NAMALWA (cell line): ENCODE measurements around the gene LEMD2.
"Not testable (repeated sequence)": the region's sequence is repeated elsewhere in the genome, so short reads cannot be mapped to it uniquely, and the experiment has no call there.

Experiments
- DNase-seq: peaks from one replicate; pipeline ENCODE4 v3.0.0-alpha.2; 2015; ENCODE audit warnings: low spot score

Gene LEMD2

GRCh38 chr6:33788694-33789549, at the start of gene LEMD2:
Gene LEMD2, minus strand, starts transcription at chr6:33789130. Its CDS starts 14 bp downstream, at chr6:33789116.
- peak; percentile 91 for DNase-seq

- no peak for DNase-seq
Observed at GRCh38 chr6:33837971-33838665, 49.2 kb upstream of the LEMD2 start.

- DNase-seq, result no peak
Observed at GRCh38 chr6:33836806-33837469, 48.0 kb upstream of the LEMD2 start.

GRCh38 chr6:33834401-33835392, 45.8 kb upstream of the LEMD2 start:
- no peak for DNase-seq

- DNase-seq, result no peak
Observed at GRCh38 chr6:33833599-33833998, 44.7 kb upstream of the LEMD2 start.

- DNase-seq, result not testable (repeated sequence)
Observed at GRCh38 chr6:33832831-33833230, 43.9 kb upstream of the LEMD2 start.

GRCh38 chr6:33831725-33832124, 42.8 kb upstream of the LEMD2 start:
- not testable (repeated sequence) for DNase-seq

- no peak for DNase-seq
Observed at GRCh38 chr6:33830635-33831240, 41.8 kb upstream of the LEMD2 start.

GRCh38 chr6:33828764-33829731, 40.1 kb upstream of the LEMD2 start:
- no peak for DNase-seq

GRCh38 chr6:33828452-33828763, 39.5 kb upstream of the LEMD2 start:
- no peak for DNase-seq

- DNase-seq, result no peak
Observed at GRCh38 chr6:33827546-33828451, 38.9 kb upstream of the LEMD2 start.

- peak; percentile 12 for DNase-seq
Observed at GRCh38 chr6:33826537-33826936, 37.6 kb upstream of the LEMD2 start.

GRCh38 chr6:33824461-33825154, 35.7 kb upstream of the LEMD2 start:
- DNase-seq, result no peak

GRCh38 chr6:33823806-33824205, 34.9 kb upstream of the LEMD2 start:
- DNase-seq, result no peak

GRCh38 chr6:33822575-33823395, 33.9 kb upstream of the LEMD2 start:
- peak; percentile 26 for DNase-seq

- no peak for DNase-seq
Observed at GRCh38 chr6:33820784-33821520, 32.0 kb upstream of the LEMD2 start.

GRCh38 chr6:33820243-33820642, 31.3 kb upstream of the LEMD2 start:
- no peak for DNase-seq
